Nephron (organoid): Measurements from ENCODE around the gene FSIP1.

ENCODE experiments used
- H3K27ac Mint-ChIP-seq, 3 experiments: 2 replicates each; pipeline ENCODE4 v1.8.0; 2020; ENCODE audit warnings: mixed read lengths in 3 of 3, mild to moderate bottlenecking in 2 of 3, moderate library complexity in 1 of 3
- H3K27me3 Mint-ChIP-seq: 2 replicates; pipeline ENCODE4 v1.8.0; 2021; ENCODE audit warnings: low read depth, mild to moderate bottlenecking, moderate library complexity, mixed read lengths
- H3K36me3 Mint-ChIP-seq: 2 replicates; pipeline ENCODE4 v1.8.0; 2020; ENCODE audit warnings: low read depth, mixed read lengths
- H3K4me1 Mint-ChIP-seq: 2 replicates; pipeline ENCODE4 v1.8.0; 2020; ENCODE audit warnings: mixed read lengths
- H3K4me3 Mint-ChIP-seq, 3 experiments: 2 replicates each; pipeline ENCODE4 v1.8.0; 2020; ENCODE audit warnings: mild to moderate bottlenecking in 3 of 3, mixed read lengths in 3 of 3, moderate library complexity in 2 of 3
- H3K9me3 Mint-ChIP-seq: 2 replicates; pipeline ENCODE4 v1.8.0; 2020; ENCODE audit warnings: mixed read lengths
- TF ChIP-seq, protein P1 (sequence below), 3 experiments: fragments of 200-600 bp; sonication (generic); IDR thresholded peaks; one replicate each; pipeline ENCODE4 v1.5.0; 2021; ENCODE audit warnings: antibody characterized with exemption in 3 of 3; ENCODE audit not compliant: unreplicated experiment in 3 of 3

The FSIP1 gene

DNA sequence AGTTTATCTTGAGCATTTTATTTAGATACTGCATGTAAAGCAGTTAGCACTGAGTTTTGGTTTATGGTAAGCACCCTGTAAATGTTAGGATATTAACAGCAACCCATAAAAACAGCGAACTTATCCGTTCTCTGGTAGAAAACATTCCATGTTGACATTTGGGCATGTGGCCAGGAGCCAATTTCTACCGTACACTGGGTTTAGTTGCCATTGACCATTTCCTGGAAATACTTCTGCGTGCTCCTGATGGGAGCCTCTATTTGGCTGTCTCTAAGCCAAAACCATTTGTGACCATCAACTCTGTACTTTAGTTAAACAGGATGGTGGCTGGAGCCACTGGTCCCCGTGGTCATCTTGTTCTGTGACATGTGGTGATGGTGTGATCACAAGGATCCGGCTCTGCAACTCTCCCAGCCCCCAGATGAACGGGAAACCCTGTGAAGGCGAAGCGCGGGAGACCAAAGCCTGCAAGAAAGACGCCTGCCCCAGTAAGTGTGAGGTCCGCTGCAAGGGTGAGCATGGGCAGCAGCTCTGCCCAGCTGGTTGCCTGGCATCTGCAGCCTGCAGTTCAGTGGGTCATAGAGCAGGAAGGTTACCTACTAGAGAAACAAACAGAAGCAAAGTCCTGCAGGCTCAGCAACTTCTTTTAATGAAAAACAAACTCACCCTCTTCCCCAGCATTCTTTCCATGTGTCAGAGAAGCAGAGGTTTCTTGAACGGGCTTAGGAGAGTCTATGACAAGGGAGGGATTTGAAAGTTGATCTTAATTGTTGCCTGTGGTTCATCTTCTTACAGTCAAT lies 194.7 kb downstream of the FSIP1 start:
- H3K4me3 Mint-ChIP-seq, result no peak overlapping the region
- peaks cover 34% of the 10 kb centered on the region for H3K4me1 Mint-ChIP-seq
- H3K36me3 Mint-ChIP-seq, result peaks cover 98% of the 10 kb centered on the region
- H3K27me3 Mint-ChIP-seq, result no peaks in the 10 kb centered on the region
- H3K9me3 Mint-ChIP-seq, result no peaks in the 10 kb centered on the region
- TF ChIP-seq, protein P1, sequence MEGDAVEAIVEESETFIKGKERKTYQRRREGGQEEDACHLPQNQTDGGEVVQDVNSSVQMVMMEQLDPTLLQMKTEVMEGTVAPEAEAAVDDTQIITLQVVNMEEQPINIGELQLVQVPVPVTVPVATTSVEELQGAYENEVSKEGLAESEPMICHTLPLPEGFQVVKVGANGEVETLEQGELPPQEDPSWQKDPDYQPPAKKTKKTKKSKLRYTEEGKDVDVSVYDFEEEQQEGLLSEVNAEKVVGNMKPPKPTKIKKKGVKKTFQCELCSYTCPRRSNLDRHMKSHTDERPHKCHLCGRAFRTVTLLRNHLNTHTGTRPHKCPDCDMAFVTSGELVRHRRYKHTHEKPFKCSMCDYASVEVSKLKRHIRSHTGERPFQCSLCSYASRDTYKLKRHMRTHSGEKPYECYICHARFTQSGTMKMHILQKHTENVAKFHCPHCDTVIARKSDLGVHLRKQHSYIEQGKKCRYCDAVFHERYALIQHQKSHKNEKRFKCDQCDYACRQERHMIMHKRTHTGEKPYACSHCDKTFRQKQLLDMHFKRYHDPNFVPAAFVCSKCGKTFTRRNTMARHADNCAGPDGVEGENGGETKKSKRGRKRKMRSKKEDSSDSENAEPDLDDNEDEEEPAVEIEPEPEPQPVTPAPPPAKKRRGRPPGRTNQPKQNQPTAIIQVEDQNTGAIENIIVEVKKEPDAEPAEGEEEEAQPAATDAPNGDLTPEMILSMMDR (IDR thresholded peaks at IDR 0.05; ENCODE audit: unreplicated experiment in 3 of 3), result no peak
- peak overlapping the region; percentile 60 to 95 (median 82) for H3K27ac Mint-ChIP-seq

DNA sequence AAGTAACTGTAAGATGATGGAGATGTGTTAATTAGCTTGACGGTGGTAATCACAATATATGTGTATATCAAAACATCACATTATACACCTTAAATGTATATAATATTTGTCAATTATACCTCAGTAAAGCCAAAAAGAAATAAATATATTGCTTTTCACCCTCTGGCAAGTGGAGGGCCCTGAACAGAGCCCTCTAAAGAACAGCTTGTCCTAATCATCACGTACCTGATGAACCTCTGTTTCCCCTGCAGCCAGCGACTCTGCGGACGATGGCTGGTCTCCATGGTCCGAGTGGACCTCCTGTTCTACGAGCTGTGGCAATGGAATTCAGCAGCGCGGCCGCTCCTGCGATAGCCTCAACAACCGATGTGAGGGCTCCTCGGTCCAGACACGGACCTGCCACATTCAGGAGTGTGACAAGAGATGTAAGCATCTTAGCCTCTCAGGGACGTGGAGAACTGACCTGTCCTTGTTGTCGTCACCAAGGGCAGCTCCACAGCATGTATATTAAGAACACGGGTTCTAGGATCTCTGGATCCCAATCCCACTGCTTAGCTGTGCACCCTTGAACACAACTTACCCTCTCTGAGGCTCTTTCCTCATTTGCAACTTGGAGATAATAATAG lies 195.4 kb downstream of the FSIP1 start:
- TF ChIP-seq, protein P1 (IDR thresholded peaks at IDR 0.05; ENCODE audit: unreplicated experiment in 3 of 3), result no peak
- H3K4me1 Mint-ChIP-seq, result peaks cover 38% of the 10 kb centered on the region

DNA sequence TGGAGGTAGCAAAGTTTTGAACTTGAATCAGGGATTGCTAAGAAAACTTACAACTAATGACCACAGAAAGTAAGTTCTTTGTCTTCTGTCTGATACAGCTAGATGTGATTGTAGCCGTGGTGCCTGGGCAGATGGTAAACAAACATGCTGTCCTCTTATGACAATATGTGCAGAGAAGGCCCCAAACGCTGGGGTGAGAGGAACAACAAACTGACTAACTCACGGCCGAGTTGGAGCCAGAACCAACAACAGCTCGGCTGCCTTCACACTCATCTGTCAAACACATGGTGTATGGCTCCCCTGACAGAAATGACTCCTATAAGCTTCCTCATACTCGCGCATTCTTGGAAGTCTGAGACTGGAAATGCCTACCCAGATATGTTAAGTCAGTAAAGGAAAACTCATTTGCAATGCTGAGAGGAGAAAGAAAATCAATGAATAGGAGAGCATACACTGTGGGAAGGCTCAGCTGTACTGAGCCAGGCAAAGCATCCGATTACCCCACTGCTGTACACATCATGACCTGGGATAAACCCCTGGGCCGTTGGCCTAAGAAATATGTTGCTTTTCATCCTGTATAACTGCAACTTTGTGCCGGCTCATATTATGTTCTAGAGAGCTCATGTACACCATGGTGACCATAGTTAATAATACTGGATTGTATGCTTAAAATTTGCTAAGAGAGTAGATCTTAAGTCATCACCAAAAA lies 196.1 kb downstream of the FSIP1 start:
- peak overlapping the region; percentile 39 to 84 (median 80) for H3K27ac Mint-ChIP-seq
- H3K36me3 Mint-ChIP-seq, result peaks cover 90% of the 10 kb centered on the region
- TF ChIP-seq, protein P1 (IDR thresholded peaks at IDR 0.05; ENCODE audit: unreplicated experiment in 3 of 3), result no peak
- peaks cover 45% of the 10 kb centered on the region for H3K4me1 Mint-ChIP-seq
- H3K27me3 Mint-ChIP-seq, result no peaks in the 10 kb centered on the region
- no peaks in the 10 kb centered on the region for H3K9me3 Mint-ChIP-seq
- H3K4me3 Mint-ChIP-seq, result no peak overlapping the region

More for the DNA sequence above, 195.4 kb downstream of the FSIP1 start:
- no peaks in the 10 kb centered on the region for H3K27me3 Mint-ChIP-seq
- peaks cover 96% of the 10 kb centered on the region for H3K36me3 Mint-ChIP-seq
- H3K4me3 Mint-ChIP-seq, result no peak overlapping the region
- no peaks in the 10 kb centered on the region for H3K9me3 Mint-ChIP-seq
- peak overlapping the region in 2 of 3 experiments; percentile 39 to 95 for H3K27ac Mint-ChIP-seq

DNA sequence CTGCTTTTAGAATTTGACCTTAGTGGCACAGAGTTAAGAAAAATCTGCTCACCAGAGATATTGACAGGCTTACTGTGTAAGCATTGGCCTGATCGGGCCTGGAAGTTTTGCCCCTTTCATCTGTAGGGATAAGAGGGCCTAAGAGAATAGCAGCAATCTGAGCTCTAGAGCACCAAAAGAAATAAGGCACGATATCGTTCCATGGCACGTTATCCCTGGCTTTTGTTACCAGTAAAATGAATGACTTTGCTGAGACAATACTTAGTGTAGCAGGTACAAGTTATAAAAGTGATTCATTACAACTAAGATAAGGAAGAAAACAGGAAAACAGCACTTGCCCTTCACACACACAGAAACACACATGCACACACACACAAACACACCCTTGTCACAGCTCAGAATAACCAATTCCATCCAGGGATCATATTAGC lies 196.8 kb downstream of the FSIP1 start:
- Mint-ChIP-seq H3K9me3 (no peaks in the 10 kb centered on the region), H3K27ac (peak overlapping the region; percentile 39 to 84 (median 80))
- TF ChIP-seq, protein P1 (IDR thresholded peaks at IDR 0.05; ENCODE audit: unreplicated experiment in 3 of 3), result no peak

DNA sequence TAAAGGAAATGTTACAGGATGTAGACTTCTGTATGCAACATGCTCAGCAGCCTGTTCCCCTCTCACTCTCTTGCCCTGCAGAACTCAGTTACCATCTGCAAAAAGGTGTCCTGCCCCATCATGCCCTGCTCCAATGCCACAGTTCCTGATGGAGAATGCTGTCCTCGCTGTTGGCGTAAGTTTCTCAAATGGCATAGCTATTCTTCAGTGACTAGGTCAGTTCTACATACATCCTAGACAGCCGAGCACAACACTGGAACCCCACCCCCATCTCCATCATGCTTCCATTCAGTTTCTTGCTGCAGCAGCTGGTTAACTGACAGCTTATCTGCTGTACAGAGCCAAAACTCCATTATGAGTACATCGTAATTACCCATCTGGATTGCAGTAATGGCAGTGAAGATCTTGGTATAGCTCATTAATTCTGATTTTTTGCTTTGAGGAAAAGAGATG lies 197.2 kb downstream of the FSIP1 start:
- TF ChIP-seq, protein P1 (IDR thresholded peaks at IDR 0.05; ENCODE audit: unreplicated experiment in 3 of 3), result no peak
- Mint-ChIP-seq H3K27ac (peak overlapping the region in 1 of 3 experiments; percentile 84), H3K36me3 (peaks cover 79% of the 10 kb centered on the region), H3K4me1 (peaks cover 48% of the 10 kb centered on the region), H3K9me3 (no peaks in the 10 kb centered on the region), H3K4me3 (peak overlapping the region in 1 of 3 experiments; percentile 32), H3K27me3 (no peaks in the 10 kb centered on the region)

More for the DNA sequence above, 196.8 kb downstream of the FSIP1 start:
- Mint-ChIP-seq H3K27me3 (no peaks in the 10 kb centered on the region), H3K4me3 (peak overlapping the region in 1 of 3 experiments; percentile 2), H3K4me1 (peaks cover 48% of the 10 kb centered on the region), H3K36me3 (peaks cover 84% of the 10 kb centered on the region)
